Transverse colon (tissue), 4 donors: Measurements from ENCODE around the gene VENTX.

Experiments
- POLR2A ChIP-seq: fragments of 450-650 bp; IDR thresholded peaks from one replicate; pipeline ENCODE4 v1.6.1; 2016; ENCODE audit warnings: antibody characterized with exemption, mild to moderate bottlenecking, moderate library complexity
- POLR2AphosphoS5 ChIP-seq, 3 donors: sonication (generic); formaldehyde crosslinking; IDR thresholded peaks; one replicate each; pipeline ENCODE4 v1.6.1; 2016; ENCODE audit warnings: antibody characterized with exemption in 3 of 3
- TF ChIP-seq, protein P1 (sequence below), 5 experiments: fragments of 200-600 bp in 3 of 5; fragments of 450-650 bp in 2 of 5; sonication (generic) in 3 of 5; IDR thresholded peaks; 1 replicate in 2 of 5; 2 replicates in 3 of 5; pipeline ENCODE4 v1.5.1; 2016 to 2017; ENCODE audit warnings: antibody characterized with exemption in 5 of 5, inconsistent platforms in 3 of 5, mild to moderate bottlenecking in 2 of 5, moderate library complexity in 1 of 5

- TF ChIP-seq, protein P1, sequence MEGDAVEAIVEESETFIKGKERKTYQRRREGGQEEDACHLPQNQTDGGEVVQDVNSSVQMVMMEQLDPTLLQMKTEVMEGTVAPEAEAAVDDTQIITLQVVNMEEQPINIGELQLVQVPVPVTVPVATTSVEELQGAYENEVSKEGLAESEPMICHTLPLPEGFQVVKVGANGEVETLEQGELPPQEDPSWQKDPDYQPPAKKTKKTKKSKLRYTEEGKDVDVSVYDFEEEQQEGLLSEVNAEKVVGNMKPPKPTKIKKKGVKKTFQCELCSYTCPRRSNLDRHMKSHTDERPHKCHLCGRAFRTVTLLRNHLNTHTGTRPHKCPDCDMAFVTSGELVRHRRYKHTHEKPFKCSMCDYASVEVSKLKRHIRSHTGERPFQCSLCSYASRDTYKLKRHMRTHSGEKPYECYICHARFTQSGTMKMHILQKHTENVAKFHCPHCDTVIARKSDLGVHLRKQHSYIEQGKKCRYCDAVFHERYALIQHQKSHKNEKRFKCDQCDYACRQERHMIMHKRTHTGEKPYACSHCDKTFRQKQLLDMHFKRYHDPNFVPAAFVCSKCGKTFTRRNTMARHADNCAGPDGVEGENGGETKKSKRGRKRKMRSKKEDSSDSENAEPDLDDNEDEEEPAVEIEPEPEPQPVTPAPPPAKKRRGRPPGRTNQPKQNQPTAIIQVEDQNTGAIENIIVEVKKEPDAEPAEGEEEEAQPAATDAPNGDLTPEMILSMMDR (IDR thresholded peaks at IDR 0.05): no peak
- TF ChIP-seq POLR2A: no peak
- TF ChIP-seq POLR2AphosphoS5 (IDR thresholded peaks at IDR 0.05): no peak
Observed at GRCh38 chr10:133209641-133210040, 28.0 kb upstream of the VENTX start.
